Liver (tissue), 9 donors: ENCODE results near the gene OR10H3. TPM values are rescaled to one million over a fixed set of nuclear protein-coding genes. Genes with fewer than 3 reads are reported as not detected.
"Not testable (repeated sequence)": the region's sequence is repeated elsewhere in the genome, so short reads cannot be mapped to it uniquely, and the experiment has no call there.

Experiments used
- DNase-seq: peaks from one replicate; pipeline ENCODE4 v3.0.0-alpha.2; 2017; ENCODE audit warnings: low spot score
- H3K27ac ChIP-seq, 2 donors: one replicate each; pipeline ENCODE4 v1.7.0; 2013; ENCODE audit warnings: inconsistent platforms in 2 of 2, low read length in 2 of 2, control low read depth in 1 of 2, low read depth in 1 of 2, mild to moderate bottlenecking in 1 of 2
- H3K27me3 ChIP-seq, 4 donors: one replicate each; pipeline versions ENCODE4 v1.6.1 to v1.7.0; 2013; ENCODE audit warnings: low read length in 3 of 4, inconsistent platforms in 1 of 4, mild to moderate bottlenecking in 1 of 4, moderate library complexity in 1 of 4; ENCODE audit not compliant: control insufficient read depth in 4 of 4, insufficient read depth in 4 of 4
- H3K36me3 ChIP-seq, 4 donors: one replicate each; pipeline versions ENCODE4 v1.6.1 to v1.7.0; 2013; ENCODE audit warnings: low read length in 3 of 4, mild to moderate bottlenecking in 3 of 4, low read depth in 1 of 4, moderate library complexity in 1 of 4; ENCODE audit not compliant: control insufficient read depth in 4 of 4, insufficient read depth in 3 of 4
- H3K4me1 ChIP-seq, 4 donors: one replicate each; pipeline versions ENCODE4 v1.6.1 to v1.7.0; 2013; ENCODE audit warnings: low read length in 3 of 4, mild to moderate bottlenecking in 3 of 4, moderate library complexity in 1 of 4; ENCODE audit not compliant: control insufficient read depth in 4 of 4, insufficient read depth in 4 of 4
- H3K4me3 ChIP-seq, 3 donors: one replicate each; pipeline versions ENCODE4 v1.6.1 to v1.7.0; 2013; ENCODE audit warnings: low read length in 3 of 3, control low read depth in 1 of 3, low read depth in 1 of 3, mild to moderate bottlenecking in 1 of 3
- H3K9ac ChIP-seq, 2 donors: one replicate each; pipeline ENCODE4 v1.7.0; 2013; ENCODE audit warnings: low read length in 2 of 2, mild to moderate bottlenecking in 2 of 2, moderate library complexity in 2 of 2, control low read depth in 1 of 2, low read depth in 1 of 2
- H3K9me3 ChIP-seq, 4 donors: one replicate each; pipeline versions ENCODE4 v1.6.1 to v1.7.0; 2013; ENCODE audit warnings: low read length in 3 of 4; ENCODE audit not compliant: control insufficient read depth in 4 of 4
- FOXA2 ChIP-seq: IDR thresholded peaks from 2 replicates; pipeline ENCODE4 v1.6.1; 2016; ENCODE audit warnings: antibody characterized with exemption
- GABPA ChIP-seq, 2 donors: IDR thresholded peaks in 1 of 2; conservative IDR thresholded peaks in 1 of 2; 2 replicates each; pipeline ENCODE4 v1.6.1; 2016; ENCODE audit warnings: antibody characterized with exemption in 2 of 2, mild to moderate bottlenecking in 1 of 2, moderate library complexity in 1 of 2
- HNF4A ChIP-seq, 2 donors: conservative IDR thresholded peaks; 2 replicates each; pipeline ENCODE4 v1.6.1; 2016; ENCODE audit warnings: antibody characterized with exemption in 2 of 2, mild to moderate bottlenecking in 2 of 2
- HNF4G ChIP-seq: IDR thresholded peaks from 2 replicates; pipeline ENCODE4 v1.6.1; 2016; ENCODE audit warnings: antibody characterized with exemption
- REST ChIP-seq: IDR thresholded peaks from 2 replicates; pipeline ENCODE4 v1.6.1; 2016; ENCODE audit warnings: antibody characterized with exemption, mild to moderate bottlenecking
- RXRA ChIP-seq, 2 donors: IDR thresholded peaks; 2 replicates each; pipeline ENCODE4 v1.6.1; 2017 to 2018; ENCODE audit warnings: antibody characterized with exemption in 2 of 2, mild to moderate bottlenecking in 1 of 2
- SP1 ChIP-seq: IDR thresholded peaks from 2 replicates; pipeline ENCODE4 v1.6.1; 2018; ENCODE audit warnings: antibody characterized with exemption, mild to moderate bottlenecking
- TAF1 ChIP-seq: conservative IDR thresholded peaks from 2 replicates; pipeline ENCODE4 v1.6.1; 2016; ENCODE audit warnings: antibody characterized with exemption, mild to moderate bottlenecking
- WGBS: extraction: QIAGEN DNeasy Blood & Tissue Kit; methylation state at CpG from one replicate; pipeline ENCODE4 v1.1.7; 2013; 5-methylcytosine and 5-hydroxymethylcytosine counted together
- polyA plus RNA-seq, 2 donors: library from polyadenylated mRNA; stranded (reverse) in 1 of 2; unstranded in 1 of 2; fragments of 200-250 nt in 1 of 2; fragments of >200 nt in 1 of 2; fragmentation: Nextera tagmentation in 1 of 2; extraction: Ambion mirVana in 1 of 2; gene quantifications; one replicate each; pipeline versions ENCODE4 v1.2.1 to v1.2.3, GENCODE V29; 2013 to 2015
- total RNA-seq, 2 donors: library from RNA; depleted of rRNA; stranded (reverse); fragments of >200 nt; gene quantifications; one replicate each; pipeline ENCODE4 v1.2.3, GENCODE V29; 2014
- TF ChIP-seq, protein P1 (sequence below): fragments of 150-350 bp; IDR thresholded peaks from 2 replicates; pipeline ENCODE4 v1.5.1; 2017; ENCODE audit warnings: improper control_type of control experiment, low read depth, low read length; ENCODE audit not compliant: missing input control
- TF ChIP-seq, protein P2 (sequence below): IDR thresholded peaks from 2 replicates; pipeline ENCODE4 v1.6.1; 2016; ENCODE audit warnings: antibody characterized with exemption
- TF ChIP-seq, protein P3 (sequence below): IDR thresholded peaks from 2 replicates; pipeline ENCODE4 v1.6.1; 2016; ENCODE audit warnings: antibody characterized with exemption
- TF ChIP-seq, protein P4 (sequence below): IDR thresholded peaks from 2 replicates; pipeline ENCODE4 v1.6.1; 2016; ENCODE audit warnings: antibody characterized with exemption
- donor health status: healthy.
- donor health status: healthy.
- donor health status: healthy.
- donor health status: healthy.
- donor health status: healthy.

Gene OR10H3
- total and polyA plus RNA-seq, 4 donors: not detected

GRCh38 chr19:15781661-15782060 is 43.9 kb downstream of the OR10H3 start:
- no peak overlapping the region for H3K27ac ChIP-seq
- TF ChIP-seq, protein P1, sequence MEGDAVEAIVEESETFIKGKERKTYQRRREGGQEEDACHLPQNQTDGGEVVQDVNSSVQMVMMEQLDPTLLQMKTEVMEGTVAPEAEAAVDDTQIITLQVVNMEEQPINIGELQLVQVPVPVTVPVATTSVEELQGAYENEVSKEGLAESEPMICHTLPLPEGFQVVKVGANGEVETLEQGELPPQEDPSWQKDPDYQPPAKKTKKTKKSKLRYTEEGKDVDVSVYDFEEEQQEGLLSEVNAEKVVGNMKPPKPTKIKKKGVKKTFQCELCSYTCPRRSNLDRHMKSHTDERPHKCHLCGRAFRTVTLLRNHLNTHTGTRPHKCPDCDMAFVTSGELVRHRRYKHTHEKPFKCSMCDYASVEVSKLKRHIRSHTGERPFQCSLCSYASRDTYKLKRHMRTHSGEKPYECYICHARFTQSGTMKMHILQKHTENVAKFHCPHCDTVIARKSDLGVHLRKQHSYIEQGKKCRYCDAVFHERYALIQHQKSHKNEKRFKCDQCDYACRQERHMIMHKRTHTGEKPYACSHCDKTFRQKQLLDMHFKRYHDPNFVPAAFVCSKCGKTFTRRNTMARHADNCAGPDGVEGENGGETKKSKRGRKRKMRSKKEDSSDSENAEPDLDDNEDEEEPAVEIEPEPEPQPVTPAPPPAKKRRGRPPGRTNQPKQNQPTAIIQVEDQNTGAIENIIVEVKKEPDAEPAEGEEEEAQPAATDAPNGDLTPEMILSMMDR: no peak
- no peak for TF ChIP-seq TAF1
- TF ChIP-seq REST: no peak
- no peak for TF ChIP-seq HNF4G
- no peak for TF ChIP-seq HNF4A (conservative IDR thresholded peaks at IDR 0.05)
- TF ChIP-seq, protein P2, sequence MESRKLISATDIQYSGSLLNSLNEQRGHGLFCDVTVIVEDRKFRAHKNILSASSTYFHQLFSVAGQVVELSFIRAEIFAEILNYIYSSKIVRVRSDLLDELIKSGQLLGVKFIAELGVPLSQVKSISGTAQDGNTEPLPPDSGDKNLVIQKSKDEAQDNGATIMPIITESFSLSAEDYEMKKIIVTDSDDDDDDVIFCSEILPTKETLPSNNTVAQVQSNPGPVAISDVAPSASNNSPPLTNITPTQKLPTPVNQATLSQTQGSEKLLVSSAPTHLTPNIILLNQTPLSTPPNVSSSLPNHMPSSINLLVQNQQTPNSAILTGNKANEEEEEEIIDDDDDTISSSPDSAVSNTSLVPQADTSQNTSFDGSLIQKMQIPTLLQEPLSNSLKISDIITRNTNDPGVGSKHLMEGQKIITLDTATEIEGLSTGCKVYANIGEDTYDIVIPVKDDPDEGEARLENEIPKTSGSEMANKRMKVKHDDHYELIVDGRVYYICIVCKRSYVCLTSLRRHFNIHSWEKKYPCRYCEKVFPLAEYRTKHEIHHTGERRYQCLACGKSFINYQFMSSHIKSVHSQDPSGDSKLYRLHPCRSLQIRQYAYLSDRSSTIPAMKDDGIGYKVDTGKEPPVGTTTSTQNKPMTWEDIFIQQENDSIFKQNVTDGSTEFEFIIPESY: no peak
- TF ChIP-seq FOXA2: no peak
- TF ChIP-seq RXRA (IDR thresholded peaks at IDR 0.05): no peak
- H3K36me3 ChIP-seq: no peaks in the 10 kb centered on the region
- H3K9me3 ChIP-seq: no peaks in the 10 kb centered on the region
- H3K4me1 ChIP-seq: peaks cover 0 to 11% (median 7%) of the 10 kb centered on the region in 4 donors
- DNase-seq: no peak
- no peak overlapping the region for H3K4me3 ChIP-seq
- H3K27me3 ChIP-seq: no peaks in the 10 kb centered on the region
- WGBS: 76% methylated on average over 5 of the region's 5 CpGs
- H3K9ac ChIP-seq: no peak overlapping the region

- H3K27me3 ChIP-seq: no peaks in the 10 kb centered on the region
- no peak for DNase-seq
- no peaks in the 10 kb centered on the region for H3K36me3 ChIP-seq
- H3K9me3 ChIP-seq: no peaks in the 10 kb centered on the region
- H3K27ac ChIP-seq: no peak overlapping the region
- TF ChIP-seq, protein P3, sequence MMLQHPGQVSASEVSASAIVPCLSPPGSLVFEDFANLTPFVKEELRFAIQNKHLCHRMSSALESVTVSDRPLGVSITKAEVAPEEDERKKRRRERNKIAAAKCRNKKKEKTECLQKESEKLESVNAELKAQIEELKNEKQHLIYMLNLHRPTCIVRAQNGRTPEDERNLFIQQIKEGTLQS: no peak
- TF ChIP-seq SP1 (no peak), GABPA (IDR thresholded peaks at IDR 0.05 in 1 of 2, conservative IDR thresholded peaks at IDR 0.05 in 1 of 2) (no peak), HNF4G (no peak)
- TF ChIP-seq, protein P4, sequence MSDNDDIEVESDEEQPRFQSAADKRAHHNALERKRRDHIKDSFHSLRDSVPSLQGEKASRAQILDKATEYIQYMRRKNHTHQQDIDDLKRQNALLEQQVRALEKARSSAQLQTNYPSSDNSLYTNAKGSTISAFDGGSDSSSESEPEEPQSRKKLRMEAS: no peak
- 74% methylated on average over 3 of the region's 3 CpGs for WGBS
- H3K4me1 ChIP-seq: peaks cover 0 to 11% (median 7%) of the 10 kb centered on the region in 4 donors
- H3K4me3 ChIP-seq: no peak overlapping the region
- H3K9ac ChIP-seq: no peak overlapping the region
Observed at GRCh38 chr19:15782211-15782610, 44.4 kb downstream of the OR10H3 start.

DNA sequence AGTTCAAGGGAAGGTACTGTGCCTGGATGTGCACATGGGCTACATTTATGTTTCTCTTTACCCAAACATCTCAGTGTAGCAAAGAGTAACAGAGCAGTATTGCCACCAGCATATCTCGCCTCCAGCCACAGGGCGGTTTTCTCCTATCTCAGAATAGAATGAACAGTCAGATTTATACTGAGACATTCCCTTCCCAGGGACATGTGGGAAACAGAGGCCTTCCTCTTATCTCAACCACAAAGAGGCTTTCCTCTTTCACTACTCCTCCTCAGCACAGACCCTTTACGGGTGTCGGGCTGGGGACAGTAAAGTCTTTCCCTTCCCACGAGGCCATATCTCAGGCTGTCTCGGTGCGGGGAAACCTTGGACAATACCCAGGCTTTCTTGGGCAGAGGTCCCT is 45.1 kb downstream of the OR10H3 start:
- H3K4me1 ChIP-seq: peaks cover 0 to 11% (median 7%) of the 10 kb centered on the region in 4 donors
- 68% methylated on average over 7 of the region's 7 CpGs for WGBS
- not testable (repeated sequence) for DNase-seq, H3K4me3 ChIP-seq, H3K27ac ChIP-seq, H3K27me3 ChIP-seq, H3K9ac ChIP-seq, H3K36me3 ChIP-seq, H3K9me3 ChIP-seq
